HEK293T (cell line): ENCODE measurements around the gene ALDH16A1.
A peak's percentile ranks its signal among the peaks of the same experiment; 100 is the strongest.

ENCODE experiments used
- CTCF ChIA-PET: fragments of 350-600 bp; formaldehyde crosslinking; extraction: SDS; loops from one replicate; lab custom pipeline; 2021; ENCODE audit warnings: antibody characterized with exemption, inconsistent platforms; lab: Yijun Ruan, JAX
- POLR2A ChIA-PET: fragments of 350-600 bp; formaldehyde crosslinking; extraction: SDS; loops from one replicate; lab custom pipeline; 2020; ENCODE audit warnings: antibody characterized with exemption, inconsistent platforms; lab: Yijun Ruan, JAX
- DNase-seq: peaks from one replicate; pipeline ENCODE4 v3.0.0; 2012; ENCODE audit warnings: mixed read lengths; ENCODE audit errors: extremely low spot score
- ARNT ChIP-seq: fragments of 450-650 bp; IDR thresholded peaks from 2 replicates; pipeline ENCODE4 v1.6.1; 2017; ENCODE audit warnings: mild to moderate bottlenecking
- BHLHE40 ChIP-seq: fragments of 450-650 bp; IDR thresholded peaks from 2 replicates; pipeline ENCODE4 v1.6.1; 2016; ENCODE audit warnings: mild to moderate bottlenecking, moderate library complexity, borderline replicate concordance
- CTBP1 ChIP-seq: fragments of 450-650 bp; IDR thresholded peaks from 2 replicates; pipeline ENCODE4 v1.6.1; 2016; ENCODE audit warnings: borderline replicate concordance
- ELF4 ChIP-seq: fragments of 450-650 bp; IDR thresholded peaks from 2 replicates; pipeline ENCODE4 v1.6.1; 2017; ENCODE audit warnings: antibody characterized with exemption
- FOXA1 ChIP-seq: fragments of 450-650 bp; IDR thresholded peaks from 2 replicates; pipeline ENCODE4 v1.6.1; 2016; ENCODE audit warnings: mild to moderate bottlenecking
- FOXK2 ChIP-seq: fragments of 450-650 bp; IDR thresholded peaks from 2 replicates; pipeline ENCODE4 v1.6.1; 2016; ENCODE audit warnings: mild to moderate bottlenecking
- FOXM1 ChIP-seq: fragments of 450-650 bp; IDR thresholded peaks from 2 replicates; pipeline ENCODE4 v1.6.1; 2017; ENCODE audit warnings: mild to moderate bottlenecking, borderline replicate concordance
- HDGF ChIP-seq: fragments of 450-650 bp; IDR thresholded peaks from 2 replicates; pipeline ENCODE4 v1.6.1; 2017; ENCODE audit warnings: antibody characterized with exemption, borderline replicate concordance
- L3MBTL2 ChIP-seq: fragments of 450-650 bp; conservative IDR thresholded peaks from 2 replicates; pipeline ENCODE4 v1.6.1; 2016; ENCODE audit warnings: mild to moderate bottlenecking
- LEF1 ChIP-seq: fragments of 450-650 bp; IDR thresholded peaks from 2 replicates; pipeline ENCODE4 v1.6.1; 2017; ENCODE audit warnings: mild to moderate bottlenecking, borderline replicate concordance
- NFRKB ChIP-seq: fragments of 450-650 bp; IDR thresholded peaks from 2 replicates; pipeline ENCODE4 v1.6.1; 2016; ENCODE audit warnings: mild to moderate bottlenecking, moderate library complexity
- SP1 ChIP-seq: fragments of 450-650 bp; IDR thresholded peaks from 2 replicates; pipeline ENCODE4 v1.6.1; 2017
- SUZ12 ChIP-seq: fragments of 450-650 bp; IDR thresholded peaks from 2 replicates; pipeline ENCODE4 v1.6.1; 2016; ENCODE audit warnings: mild to moderate bottlenecking
- TARDBP ChIP-seq: fragments of 450-650 bp; IDR thresholded peaks from 2 replicates; pipeline ENCODE4 v1.6.1; 2016
- ZNF384 ChIP-seq: fragments of 450-650 bp; IDR thresholded peaks from 2 replicates; pipeline ENCODE4 v1.6.1; 2016
- TF ChIP-seq, protein P1 (sequence below): fragments of 450-650 bp; IDR thresholded peaks from 2 replicates; pipeline ENCODE4 v1.6.1; 2016

Gene ALDH16A1

DNA sequence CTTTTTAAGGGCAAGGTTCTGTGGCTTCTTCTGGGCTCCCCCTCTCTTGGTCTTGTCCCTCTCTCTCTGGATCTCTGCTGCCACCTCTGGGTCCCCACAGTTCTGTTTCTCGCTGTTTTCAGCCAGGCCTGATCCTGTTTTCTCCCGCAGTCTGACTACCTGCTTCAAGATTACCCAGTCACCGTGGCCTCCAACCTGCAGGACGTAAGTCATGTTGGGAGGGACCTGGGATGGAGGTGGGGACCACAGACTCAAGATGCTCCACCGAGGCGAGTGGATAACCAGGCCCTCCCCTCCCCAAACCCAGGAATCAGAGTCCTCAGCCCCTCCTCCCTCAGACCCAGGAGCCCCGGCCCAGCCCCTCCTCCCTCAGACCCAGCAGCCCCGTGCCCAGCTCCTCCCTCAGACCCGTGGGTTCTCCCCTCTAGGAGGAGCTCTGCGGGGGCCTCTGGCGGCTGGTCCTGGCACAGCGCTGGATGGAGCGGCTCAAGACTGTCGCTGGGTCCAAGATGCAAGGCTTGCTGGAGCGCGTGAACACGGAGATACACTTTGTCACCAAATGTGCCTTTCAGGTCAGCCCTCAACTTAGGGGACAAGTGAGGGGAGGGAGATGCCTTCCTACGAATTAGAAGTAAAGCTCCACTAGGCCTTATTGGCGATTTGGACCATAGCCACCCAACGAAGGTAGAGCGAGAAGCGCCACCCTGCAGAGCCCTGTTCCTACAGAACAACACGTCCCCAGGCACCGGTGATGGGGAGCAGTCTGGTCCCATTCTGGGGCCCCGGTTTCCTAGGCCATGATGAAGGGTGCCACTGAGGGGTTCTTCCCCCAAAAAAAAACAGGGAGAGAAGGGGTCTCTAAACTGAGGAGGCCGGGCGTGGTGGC, 23.2 kb downstream of the ALDH16A1 start:
- no peak for TF ChIP-seq BHLHE40
- TF ChIP-seq FOXA1, result no peak
- TF ChIP-seq FOXK2, result no peak
- no peak for TF ChIP-seq ELF4
- TF ChIP-seq SP1, result no peak
- no peak for TF ChIP-seq LEF1
- no peak for TF ChIP-seq ZNF384
- TF ChIP-seq TARDBP, result no peak
- TF ChIP-seq SUZ12, result no peak
- TF ChIP-seq, protein P1, sequence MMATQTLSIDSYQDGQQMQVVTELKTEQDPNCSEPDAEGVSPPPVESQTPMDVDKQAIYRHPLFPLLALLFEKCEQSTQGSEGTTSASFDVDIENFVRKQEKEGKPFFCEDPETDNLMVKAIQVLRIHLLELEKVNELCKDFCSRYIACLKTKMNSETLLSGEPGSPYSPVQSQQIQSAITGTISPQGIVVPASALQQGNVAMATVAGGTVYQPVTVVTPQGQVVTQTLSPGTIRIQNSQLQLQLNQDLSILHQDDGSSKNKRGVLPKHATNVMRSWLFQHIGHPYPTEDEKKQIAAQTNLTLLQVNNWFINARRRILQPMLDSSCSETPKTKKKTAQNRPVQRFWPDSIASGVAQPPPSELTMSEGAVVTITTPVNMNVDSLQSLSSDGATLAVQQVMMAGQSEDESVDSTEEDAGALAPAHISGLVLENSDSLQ, result no peak
- TF ChIP-seq NFRKB, result no peak
- no peak for TF ChIP-seq FOXM1
- no peak for TF ChIP-seq ARNT
- TF ChIP-seq L3MBTL2, result no peak
- TF ChIP-seq CTBP1, result no peak
- TF ChIP-seq HDGF, result no peak
- CTCF ChIA-PET, result interaction anchor here (0.6 to 1.2 kb wide), 5 partner anchors 16 to 203 kb away, joined by 3 to 6 read pairs (median 4); partner anchors contain the start of genes ALDH16A1 and PIH1D1
- peak; percentile 75 for DNase-seq
- POLR2A ChIA-PET, result interaction anchor here (0.6 to 1.8 kb wide), 9 partner anchors 12 to 104 kb away, joined by 3 to 18 read pairs (median 4); partner anchors contain the start of gene ALDH16A1

- ChIA-PET POLR2A (interaction anchor here (1.7 kb wide), 1 partner anchor 8 kb away, joined by 15 read pairs; no protein-coding TSS in a partner anchor), CTCF (no interaction called here)
- DNase-seq, result no peak
- no peak for TF ChIP-seq ARNT
- no peak for TF ChIP-seq FOXK2
- TF ChIP-seq ELF4, result no peak
- TF ChIP-seq NFRKB, result no peak
- no peak for TF ChIP-seq SP1
- TF ChIP-seq L3MBTL2, result no peak
- TF ChIP-seq TARDBP, result no peak
These were observed 27.1 kb downstream of the ALDH16A1 start for GRCh38 chr19:49479975-49480628.

DNA sequence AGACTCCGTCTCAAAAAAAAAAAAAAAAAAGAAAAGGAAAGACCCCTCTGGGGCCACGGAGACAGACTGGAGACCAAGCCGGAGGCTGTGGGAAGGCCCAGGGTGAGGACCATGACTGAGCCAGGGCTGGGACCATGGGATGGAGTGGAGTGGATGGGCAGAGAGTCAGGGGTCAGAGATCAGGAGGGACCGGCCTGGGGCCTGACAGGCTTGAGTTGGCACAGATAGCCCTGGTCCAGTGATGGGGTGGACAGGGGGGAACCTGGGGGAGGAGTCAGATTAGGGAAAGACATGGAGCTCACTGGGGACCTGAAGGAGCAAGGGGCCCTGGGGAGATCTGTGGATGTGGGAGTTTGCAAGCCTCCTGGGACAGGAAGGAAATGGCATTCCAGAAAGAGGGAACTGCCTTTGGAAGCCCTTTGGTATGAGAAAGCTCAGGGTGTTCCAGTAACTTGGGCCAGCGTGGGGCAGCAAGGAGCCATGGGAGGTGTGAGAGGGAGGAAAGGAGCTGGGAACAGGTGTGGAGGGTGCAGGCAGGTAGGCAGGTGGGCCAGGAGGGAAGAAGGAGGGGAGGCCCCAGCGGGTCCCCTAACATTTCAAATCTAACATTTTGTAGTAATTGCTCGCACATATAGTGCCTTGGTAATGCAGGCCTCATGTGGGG, 28.1 kb downstream of the ALDH16A1 start:
- TF ChIP-seq L3MBTL2 (no peak), HDGF (no peak), NFRKB (no peak)
- POLR2A ChIA-PET, result interaction anchor here (0.9 to 1.6 kb wide), 2 partner anchors 11 to 15 kb away, joined by 4 to 7 read pairs; partner anchors contain the start of gene RPS11
- CTCF ChIA-PET, result no interaction called here
- DNase-seq, result no peak

GRCh38 chr19:49486232-49486631, 33.2 kb downstream of the ALDH16A1 start:
- POLR2A ChIA-PET, result interaction anchor here (1.0 kb wide), 1 partner anchor 34 kb away, joined by 3 read pairs; the partner anchor contains the start of gene PIH1D1
- CTCF ChIA-PET, result no interaction called here
- TF ChIP-seq HDGF (no peak), NFRKB (no peak), TARDBP (no peak), BHLHE40 (no peak), FOXM1 (no peak), FOXA1 (no peak), SUZ12 (no peak), ZNF384 (no peak), ARNT (no peak), ELF4 (no peak), L3MBTL2 (no peak), SP1 (no peak), LEF1 (no peak), CTBP1 (no peak), FOXK2 (no peak)
- TF ChIP-seq, protein P1, result no peak
- no peak for DNase-seq

DNA sequence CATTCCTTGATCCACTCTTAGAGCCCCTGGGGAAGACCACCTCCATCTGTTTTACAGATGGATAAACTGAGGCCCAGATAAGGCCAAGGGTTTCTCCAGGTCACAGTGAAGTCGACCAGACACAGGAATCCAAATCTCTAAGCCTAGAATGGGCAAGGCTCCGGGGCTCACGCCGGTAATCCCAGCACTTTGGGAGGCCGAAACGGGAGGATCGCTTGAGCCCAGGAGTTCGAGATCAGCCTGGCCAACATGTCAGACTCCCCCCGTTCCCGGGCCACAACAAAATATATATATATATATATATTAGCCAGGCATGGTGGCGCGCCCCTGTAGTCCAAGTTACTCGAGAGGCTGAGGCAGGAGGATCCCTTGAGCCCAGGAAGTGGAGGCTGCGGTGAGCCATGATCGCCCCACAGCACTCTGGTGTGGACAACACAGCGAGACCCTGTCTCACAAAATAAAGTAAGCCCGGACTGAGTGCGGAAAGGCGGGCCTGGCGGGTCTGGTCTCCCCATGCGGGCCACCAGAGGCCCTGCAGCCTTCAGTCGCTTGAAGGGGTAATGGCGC, 33.8 kb downstream of the ALDH16A1 start:
- ChIA-PET CTCF (no interaction called here), POLR2A (interaction anchor here (1.5 kb wide), 1 partner anchor 9 kb away, joined by 10 read pairs; the partner anchor contains the start of gene RPS11)
- TF ChIP-seq, protein P1, result no peak
- TF ChIP-seq NFRKB, result no peak
- TF ChIP-seq FOXK2, result no peak
- no peak; the same call in 1 of the 2 replicates for TF ChIP-seq L3MBTL2
- TF ChIP-seq CTBP1, result no peak
- TF ChIP-seq TARDBP, result no peak
- TF ChIP-seq ELF4, result no peak
- TF ChIP-seq SUZ12, result no peak
- TF ChIP-seq ZNF384, result no peak
- TF ChIP-seq FOXA1, result no peak
- no peak for TF ChIP-seq HDGF
- TF ChIP-seq LEF1, result no peak
- no peak for TF ChIP-seq FOXM1
- no peak for TF ChIP-seq ARNT
- no peak for TF ChIP-seq BHLHE40
- TF ChIP-seq SP1, result no peak
- DNase-seq, result no peak
